Natural killer cell (primary cell): ENCODE results near the gene LTBP4. TPM values are rescaled to one million over a fixed set of nuclear protein-coding genes. Genes with fewer than 3 reads are reported as not detected.
"Not testable (repeated sequence)": the region's sequence is repeated elsewhere in the genome, so short reads cannot be mapped to it uniquely, and the experiment has no call there.

ENCODE experiments used
- ATAC-seq, 3 donors: fragments of 150-1000 bp in 2 of 3; fragments of 200-7000 bp in 1 of 3; cut with Tn5 transposase; 1 replicate in 1 of 3; 2 replicates in 2 of 3; pipeline ENCODE4 v1.10.0; 2021; ENCODE audit warnings: mild to moderate bottlenecking in 2 of 3, moderate library complexity in 2 of 3
- DNase-seq, 2 donors: peaks; one replicate each; pipeline versions ENCODE4 v3.0.0 to v3.0.0-alpha.2; 2013 to 2021; ENCODE audit warnings: mixed read lengths in 1 of 2
- H3K27ac ChIP-seq: one replicate; pipeline ENCODE4 v1.5.1; 2013; ENCODE audit warnings: mild to moderate bottlenecking, low read length
- H3K27me3 ChIP-seq: one replicate; pipeline ENCODE4 v1.6.1; 2013; ENCODE audit warnings: low read length; ENCODE audit not compliant: control insufficient read depth, insufficient read depth
- H3K36me3 ChIP-seq: one replicate; pipeline ENCODE4 v1.6.1; 2013; ENCODE audit warnings: low read length; ENCODE audit not compliant: control insufficient read depth, insufficient read depth
- H3K4me1 ChIP-seq: one replicate; pipeline ENCODE4 v1.6.1; 2013; ENCODE audit warnings: low read length; ENCODE audit not compliant: control insufficient read depth, insufficient read depth
- H3K4me3 ChIP-seq: one replicate; pipeline ENCODE4 v1.5.1; 2013; ENCODE audit warnings: low read length
- H3K9me3 ChIP-seq: one replicate; pipeline ENCODE4 v1.6.1; 2013; ENCODE audit warnings: low read length; ENCODE audit not compliant: control insufficient read depth, insufficient read depth
- H3K27ac Mint-ChIP-seq, 2 donors: one replicate each; pipeline ENCODE4 v1.8.0; 2022; ENCODE audit warnings: mild to moderate bottlenecking in 2 of 2, mixed read lengths in 2 of 2, moderate library complexity in 1 of 2
- H3K27me3 Mint-ChIP-seq, 2 donors: one replicate each; pipeline ENCODE4 v1.8.0; 2022; ENCODE audit warnings: low read depth in 2 of 2, mixed read lengths in 2 of 2
- H3K36me3 Mint-ChIP-seq: one replicate; pipeline ENCODE4 v1.8.0; 2022; ENCODE audit warnings: mixed read lengths
- H3K4me1 Mint-ChIP-seq, 2 donors: one replicate each; pipeline ENCODE4 v1.8.0; 2022; ENCODE audit warnings: mixed read lengths in 2 of 2
- H3K4me3 Mint-ChIP-seq: one replicate; pipeline ENCODE4 v1.8.0; 2022; ENCODE audit warnings: mild to moderate bottlenecking, moderate library complexity, mixed read lengths
- H3K9me3 Mint-ChIP-seq, 2 donors: one replicate each; pipeline ENCODE4 v1.8.0; 2022; ENCODE audit warnings: mixed read lengths in 2 of 2
- WGBS: methylation state at CpG from one replicate; pipeline ENCODE4 v1.1.7; 2013; ENCODE audit warnings: missing lambda C conversion rate; ENCODE audit not compliant: insufficient coverage; 5-methylcytosine and 5-hydroxymethylcytosine counted together
- intact Hi-C: fragments of 100-400 bp; cut with micrococcal nuclease; formaldehyde crosslinking; loops from one replicate; pipeline ENCODE4 v1.14.2; 2022
- total RNA-seq, 4 donors: library from RNA; stranded (reverse); fragments of 120-200 nt in 1 of 4; gene quantifications; one replicate each; pipeline versions ENCODE4 v1.2.3 to v1.2.4, GENCODE V29; 2013 to 2022
- TF ChIP-seq, protein P1 (sequence below): fragments of 200-600 bp; IDR thresholded peaks from one replicate; pipeline ENCODE4 v1.8.0; 2022; ENCODE audit warnings: antibody characterized with exemption

Gene LTBP4
- total RNA-seq, 3 donors from 2014 or later (not counting 1 experiment from before 2014, with no cell fraction given): 153 to 182 (median 157) TPM

DNA sequence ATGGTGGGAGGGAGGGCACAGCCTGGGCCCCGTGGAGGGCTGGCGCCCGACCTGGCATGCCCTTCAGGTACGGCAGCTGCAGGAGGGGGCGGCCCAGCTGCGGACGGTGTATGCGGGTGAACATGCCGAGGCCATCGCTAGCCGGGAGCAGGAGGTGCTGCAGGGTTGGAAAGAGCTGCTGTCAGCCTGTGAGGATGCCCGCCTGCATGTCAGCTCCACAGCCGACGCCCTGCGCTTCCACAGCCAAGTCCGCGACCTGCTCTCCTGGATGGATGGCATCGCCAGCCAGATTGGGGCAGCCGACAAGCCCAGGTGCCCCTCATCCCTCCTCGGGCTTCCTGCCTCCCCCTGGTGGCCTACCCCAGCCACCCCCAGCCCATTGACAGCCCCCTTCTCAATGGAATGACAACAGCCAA, 41.1 kb upstream of the LTBP4 start:
- no peaks in the 10 kb centered on the region for H3K9me3 Mint-ChIP-seq
- TF ChIP-seq, protein P1, sequence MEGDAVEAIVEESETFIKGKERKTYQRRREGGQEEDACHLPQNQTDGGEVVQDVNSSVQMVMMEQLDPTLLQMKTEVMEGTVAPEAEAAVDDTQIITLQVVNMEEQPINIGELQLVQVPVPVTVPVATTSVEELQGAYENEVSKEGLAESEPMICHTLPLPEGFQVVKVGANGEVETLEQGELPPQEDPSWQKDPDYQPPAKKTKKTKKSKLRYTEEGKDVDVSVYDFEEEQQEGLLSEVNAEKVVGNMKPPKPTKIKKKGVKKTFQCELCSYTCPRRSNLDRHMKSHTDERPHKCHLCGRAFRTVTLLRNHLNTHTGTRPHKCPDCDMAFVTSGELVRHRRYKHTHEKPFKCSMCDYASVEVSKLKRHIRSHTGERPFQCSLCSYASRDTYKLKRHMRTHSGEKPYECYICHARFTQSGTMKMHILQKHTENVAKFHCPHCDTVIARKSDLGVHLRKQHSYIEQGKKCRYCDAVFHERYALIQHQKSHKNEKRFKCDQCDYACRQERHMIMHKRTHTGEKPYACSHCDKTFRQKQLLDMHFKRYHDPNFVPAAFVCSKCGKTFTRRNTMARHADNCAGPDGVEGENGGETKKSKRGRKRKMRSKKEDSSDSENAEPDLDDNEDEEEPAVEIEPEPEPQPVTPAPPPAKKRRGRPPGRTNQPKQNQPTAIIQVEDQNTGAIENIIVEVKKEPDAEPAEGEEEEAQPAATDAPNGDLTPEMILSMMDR: no peak
- H3K36me3 Mint-ChIP-seq: no peaks in the 10 kb centered on the region
- ATAC-seq: no peak
- Histone ChIP-seq H3K27me3 (peaks cover 4% of the 10 kb centered on the region), H3K9me3 (no peaks in the 10 kb centered on the region), H3K4me1 (no peaks in the 10 kb centered on the region), H3K4me3 (no peak overlapping the region), H3K36me3 (no peaks in the 10 kb centered on the region), H3K27ac (no peak overlapping the region)
- WGBS: 83% methylated on average over 20 of the region's 20 CpGs
- no peak overlapping the region for H3K4me3 Mint-ChIP-seq
- H3K4me1 Mint-ChIP-seq: peaks cover 0 to 4% of the 10 kb centered on the region in 2 donors
- DNase-seq: no peak
- H3K27me3 Mint-ChIP-seq: peaks cover 30 to 35% of the 10 kb centered on the region in 2 donors
- H3K27ac Mint-ChIP-seq: no peak overlapping the region
- intact Hi-C loops: no loop called here

DNA sequence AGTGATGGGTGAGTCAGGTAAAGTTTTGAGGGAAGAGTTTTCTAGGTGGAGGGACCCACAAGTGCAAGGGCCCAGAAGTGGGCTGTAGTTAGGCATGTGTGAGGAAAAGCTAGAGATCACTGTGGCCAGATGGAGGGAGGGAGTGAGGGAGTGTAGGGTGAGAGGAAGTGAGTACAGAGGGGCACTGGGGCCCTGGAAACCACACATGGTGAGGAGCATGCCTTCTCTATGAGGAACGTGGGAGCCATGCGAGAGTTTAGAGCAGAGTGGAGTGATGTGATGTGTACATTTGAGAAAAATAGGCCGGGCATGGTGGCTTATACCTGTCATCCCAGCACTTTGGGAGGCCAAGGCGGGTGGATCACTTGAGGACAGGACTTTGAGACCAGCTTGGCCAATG, 39.2 kb upstream of the LTBP4 start:
- Histone ChIP-seq H3K9me3 (no peaks in the 10 kb centered on the region), H3K4me1 (no peaks in the 10 kb centered on the region), H3K27ac (no peak overlapping the region), H3K4me3 (no peak overlapping the region), H3K36me3 (no peaks in the 10 kb centered on the region), H3K27me3 (peaks cover 15% of the 10 kb centered on the region)
- Mint-ChIP-seq H3K4me3 (no peak overlapping the region), H3K27me3 (peaks cover 31 to 35% of the 10 kb centered on the region in 2 donors), H3K4me1 (peaks cover 0 to 4% of the 10 kb centered on the region in 2 donors), H3K9me3 (no peaks in the 10 kb centered on the region), H3K27ac (no peak overlapping the region), H3K36me3 (no peaks in the 10 kb centered on the region)
- ATAC-seq (no peak), DNase-seq (no peak)
- WGBS: 47% methylated on average over 4 of the region's 4 CpGs
- TF ChIP-seq, protein P1: no peak
- intact Hi-C loops: no loop called here

DNA sequence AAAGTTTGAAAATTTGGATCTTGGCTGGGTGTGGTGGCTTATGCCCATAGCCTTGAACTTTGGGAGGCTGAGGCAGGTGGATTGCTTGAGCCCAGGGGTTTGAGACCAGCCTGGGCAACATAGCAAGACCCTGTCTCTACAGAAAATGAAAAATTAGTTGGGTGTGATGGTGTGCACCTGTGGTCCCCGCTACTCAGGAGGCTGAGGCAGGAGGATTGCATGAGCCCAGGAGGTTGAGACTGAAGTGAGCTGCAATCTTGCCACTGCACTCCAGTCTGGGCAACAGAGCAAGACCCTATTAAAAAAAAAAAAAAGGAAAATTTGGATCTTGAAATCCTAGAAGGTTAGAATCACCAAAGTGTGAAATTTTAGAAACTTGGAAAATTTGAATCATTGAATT, 36.6 kb upstream of the LTBP4 start:
- H3K9me3 Mint-ChIP-seq, H3K9me3 ChIP-seq, H3K36me3 ChIP-seq, H3K4me3 Mint-ChIP-seq, H3K4me1 ChIP-seq, intact Hi-C loops, H3K4me3 ChIP-seq, H3K27ac Mint-ChIP-seq, DNase-seq, H3K4me1 Mint-ChIP-seq, ATAC-seq, H3K27ac ChIP-seq, H3K36me3 Mint-ChIP-seq: not testable (repeated sequence)
- peaks cover 26% of the 10 kb centered on the region for H3K27me3 ChIP-seq
- 91% methylated on average over 1 of the region's 1 CpG for WGBS
- H3K27me3 Mint-ChIP-seq: peaks cover 27 to 30% of the 10 kb centered on the region in 2 donors

DNA sequence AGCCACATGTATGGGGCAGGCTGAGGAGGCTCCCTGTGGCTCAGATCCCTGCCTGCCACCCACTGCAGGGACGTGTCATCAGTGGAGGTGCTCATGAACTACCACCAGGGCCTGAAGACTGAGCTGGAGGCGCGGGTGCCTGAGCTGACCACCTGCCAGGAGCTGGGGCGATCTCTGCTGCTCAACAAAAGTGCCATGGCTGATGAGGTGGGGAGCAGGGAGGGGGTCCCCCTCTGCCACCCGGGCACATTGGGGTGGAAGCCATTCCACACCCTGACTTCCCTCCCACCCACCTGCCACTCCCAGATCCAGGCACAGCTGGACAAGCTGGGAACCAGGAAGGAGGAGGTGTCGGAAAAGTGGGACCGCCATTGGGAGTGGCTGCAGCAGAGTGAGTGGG, 35.8 kb upstream of the LTBP4 start:
- H3K4me1 Mint-ChIP-seq: peaks cover 5 to 10% of the 10 kb centered on the region in 2 donors
- no peak for ATAC-seq
- H3K36me3 Mint-ChIP-seq: no peaks in the 10 kb centered on the region
- peaks cover 26% of the 10 kb centered on the region for H3K27me3 ChIP-seq
- no peak overlapping the region for H3K27ac Mint-ChIP-seq
- no peaks in the 10 kb centered on the region for H3K36me3 ChIP-seq
- DNase-seq: no peak
- TF ChIP-seq, protein P1: no peak
- H3K4me3 Mint-ChIP-seq: no peak overlapping the region
- no peaks in the 10 kb centered on the region for H3K9me3 ChIP-seq
- H3K4me1 ChIP-seq: peaks cover 17% of the 10 kb centered on the region
- 87% methylated on average over 7 of the region's 7 CpGs for WGBS
- H3K9me3 Mint-ChIP-seq: no peaks in the 10 kb centered on the region
- intact Hi-C loops: no loop called here
- peaks cover 22 to 30% of the 10 kb centered on the region in 2 donors for H3K27me3 Mint-ChIP-seq
- no peak overlapping the region for H3K27ac ChIP-seq
- no peak overlapping the region for H3K4me3 ChIP-seq
